Measurements from ENCODE around the gene TPM4.
"Not testable (repeated sequence)": the region's sequence is repeated elsewhere in the genome, so short reads cannot be mapped to it uniquely, and the experiment has no call there.

The TPM4 gene

GRCh38 chr19:16099314-16099965, 23.1 kb downstream of the TPM4 start:
- DNase-seq, result not testable (repeated sequence)

GRCh38 chr19:16100524-16100923, 24.2 kb downstream of the TPM4 start:
- DNase-seq, result no peak

DNA sequence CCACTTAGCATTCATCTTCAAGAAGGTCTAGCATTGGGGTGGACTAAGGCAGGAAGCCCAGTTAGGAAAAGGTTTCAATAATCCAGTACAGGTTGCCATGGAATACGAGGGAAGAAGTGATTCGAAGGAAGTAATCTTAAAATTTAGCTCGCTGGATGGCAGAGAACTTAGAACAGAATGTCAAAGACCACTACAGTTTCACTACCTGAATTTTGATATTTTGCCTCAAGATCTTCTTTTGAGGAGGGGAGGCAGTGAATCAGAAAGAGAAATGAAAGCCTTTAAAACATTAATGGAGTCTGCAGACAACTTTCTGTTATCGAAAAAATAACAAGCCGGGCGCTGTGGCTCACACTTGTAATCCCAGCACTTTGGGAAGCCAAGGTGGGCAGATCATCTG, 28.4 kb downstream of the TPM4 start:
- DNase-seq, result no peak

- DNase-seq, result no peak
These were observed 29.8 kb downstream of the TPM4 start for GRCh38 chr19:16106121-16106520.

- peak; percentile 100 for DNase-seq
These were observed 35.0 kb downstream of the TPM4 start, which contains the start of gene RAB8A for GRCh38 chr19:16111160-16111908. TSS of gene RAB8A (plus strand) at chr19:16111889. CDS start at chr19:16111902, 13 bp downstream.

GRCh38 chr19:16111909-16112752, 35.8 kb downstream of the TPM4 start:
- DNase-seq, result no peak

DNA sequence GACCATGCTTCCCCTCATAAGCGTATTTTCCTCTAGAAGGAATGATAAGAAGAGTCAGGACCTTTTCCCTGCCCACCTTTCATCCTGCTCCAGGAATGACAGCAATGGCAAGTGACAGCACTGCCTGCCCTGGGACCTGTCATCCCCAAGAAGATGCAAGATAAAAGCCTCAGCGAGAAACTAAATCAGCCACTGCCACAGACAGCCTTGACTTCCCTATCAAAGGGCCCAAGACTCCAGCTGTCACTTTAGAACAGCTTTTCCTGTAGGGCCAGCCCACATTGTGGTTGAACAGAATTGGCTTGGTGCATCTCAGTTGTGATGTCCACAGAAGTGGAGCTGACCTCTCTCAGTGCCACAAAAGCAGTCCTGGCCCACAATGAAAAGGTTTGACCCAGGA, 36.5 kb downstream of the TPM4 start:
- DNase-seq, result no peak

- no peak for DNase-seq
These were observed 37.4 kb downstream of the TPM4 start for GRCh38 chr19:16113727-16114126.

DNA sequence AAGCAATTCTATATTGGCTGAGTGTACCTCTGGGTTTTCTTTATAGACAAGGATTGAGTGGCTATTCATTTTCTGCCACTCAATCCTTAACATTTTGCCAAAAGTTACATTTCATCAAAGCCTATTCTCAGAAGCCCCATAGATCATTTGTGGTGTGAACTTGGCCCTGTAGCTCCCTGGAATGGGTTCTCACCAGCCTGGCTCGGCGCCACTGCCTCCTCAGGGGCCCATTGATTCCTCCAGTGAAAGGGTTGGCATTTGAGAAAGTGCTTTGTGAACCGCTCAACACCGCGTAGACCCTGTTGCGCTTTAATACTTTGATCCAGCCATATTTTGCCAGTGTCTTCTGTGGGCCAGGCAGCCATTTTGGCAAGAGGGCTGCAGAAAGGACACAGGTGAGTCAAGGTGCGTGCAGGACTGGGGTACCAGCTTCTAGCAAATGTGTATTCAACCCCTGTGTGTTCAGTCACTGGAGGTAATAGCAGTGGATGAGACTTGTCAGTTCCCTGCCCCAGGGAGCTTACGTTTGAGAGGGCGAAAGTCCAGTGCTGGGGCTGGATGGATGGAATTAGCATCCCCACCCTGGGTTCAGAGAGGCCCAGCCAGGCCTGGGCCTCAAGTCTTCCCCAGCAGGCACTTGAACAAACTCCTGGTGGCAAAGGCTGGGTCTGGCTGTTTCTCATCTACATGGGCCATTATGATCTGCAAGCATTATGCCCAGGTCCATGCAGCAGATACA, 39.2 kb downstream of the TPM4 start:
- no peak for DNase-seq

GRCh38 chr19:16116067-16116466, 39.8 kb downstream of the TPM4 start:
- no peak for DNase-seq

DNA sequence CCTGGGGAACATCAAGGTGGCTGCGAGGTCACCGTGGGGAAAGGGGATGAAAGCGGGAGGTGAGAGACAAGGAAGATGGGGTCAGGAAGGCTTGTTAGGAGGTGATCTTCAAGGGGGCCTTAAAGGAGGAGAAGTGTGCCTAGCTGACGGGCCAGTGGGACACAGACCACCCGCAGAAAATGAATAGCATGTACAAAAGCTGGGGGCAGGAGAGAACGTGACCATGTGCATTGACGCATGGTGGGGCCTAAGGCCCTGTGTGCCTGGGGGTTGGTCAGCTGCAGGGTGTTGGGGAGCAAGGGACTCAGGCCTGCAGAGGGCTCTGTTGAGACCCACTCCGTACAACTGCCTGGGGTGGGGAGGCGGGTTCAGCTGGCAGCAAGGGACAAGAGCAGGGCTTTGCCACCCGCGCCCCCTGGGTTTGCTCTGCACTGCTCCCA, 41.3 kb downstream of the TPM4 start:
- DNase-seq, result peak; percentile 46

- peak; percentile 77 for DNase-seq
These were observed 42.3 kb downstream of the TPM4 start for GRCh38 chr19:16118489-16119033.

DNA sequence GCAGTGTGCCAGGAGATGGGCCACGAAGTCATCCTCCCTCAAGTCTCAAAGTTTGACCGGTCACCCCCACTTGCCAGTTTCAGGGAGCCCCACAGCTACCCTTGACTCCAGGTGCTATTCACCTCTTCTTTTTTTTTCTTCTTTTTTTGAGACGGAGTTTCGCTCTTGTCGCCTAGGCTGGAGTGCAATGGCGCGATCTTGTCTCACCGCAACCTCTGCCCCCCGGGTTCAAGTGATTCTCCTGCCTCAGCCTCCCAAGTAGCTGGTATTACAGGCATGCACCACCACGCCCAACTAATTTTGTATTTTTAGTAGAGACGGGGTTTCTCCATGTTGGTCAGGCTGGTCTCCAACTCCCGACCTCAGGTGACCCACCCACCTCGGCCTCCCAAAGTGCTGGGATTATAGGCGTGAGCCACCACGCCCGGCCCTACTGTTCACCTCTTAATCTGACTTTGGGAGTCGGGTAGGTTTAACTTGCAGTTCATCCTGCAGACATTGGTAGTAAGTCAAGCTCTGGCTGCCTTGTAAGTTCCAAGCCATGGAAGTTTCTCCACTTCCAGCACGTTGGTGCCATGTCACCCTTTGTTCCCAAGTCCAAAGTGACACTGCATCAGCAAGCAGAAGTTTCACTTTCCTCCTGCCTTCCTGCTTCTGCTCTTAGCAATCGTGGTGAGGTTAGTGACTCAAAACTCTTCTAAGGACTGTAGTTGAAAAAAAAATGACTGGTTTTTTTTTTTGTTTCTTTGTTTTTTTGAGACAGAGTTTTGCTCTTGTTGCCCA, 43.0 kb downstream of the TPM4 start:
- peak; percentile 56 for DNase-seq

DNA sequence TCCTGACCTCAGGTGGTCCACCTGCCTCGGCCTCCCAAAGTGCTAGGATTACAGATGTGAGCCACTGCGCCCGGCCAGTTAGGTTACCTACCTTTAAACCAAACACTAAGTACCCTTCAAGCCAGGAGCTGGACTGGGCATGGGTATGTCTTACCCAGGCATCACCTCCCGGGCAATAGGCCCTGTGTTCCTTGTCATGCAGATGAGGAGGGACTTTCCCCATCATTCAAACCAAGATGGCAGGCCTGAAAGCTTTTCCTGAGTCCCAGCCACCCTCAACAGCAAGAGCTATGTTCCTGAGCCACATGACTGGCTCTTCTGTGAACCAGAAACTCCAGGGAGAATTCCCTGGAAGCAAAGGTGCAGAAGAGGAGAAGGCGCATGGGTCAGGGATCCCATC, 44.8 kb downstream of the TPM4 start:
- DNase-seq, result no peak

DNA sequence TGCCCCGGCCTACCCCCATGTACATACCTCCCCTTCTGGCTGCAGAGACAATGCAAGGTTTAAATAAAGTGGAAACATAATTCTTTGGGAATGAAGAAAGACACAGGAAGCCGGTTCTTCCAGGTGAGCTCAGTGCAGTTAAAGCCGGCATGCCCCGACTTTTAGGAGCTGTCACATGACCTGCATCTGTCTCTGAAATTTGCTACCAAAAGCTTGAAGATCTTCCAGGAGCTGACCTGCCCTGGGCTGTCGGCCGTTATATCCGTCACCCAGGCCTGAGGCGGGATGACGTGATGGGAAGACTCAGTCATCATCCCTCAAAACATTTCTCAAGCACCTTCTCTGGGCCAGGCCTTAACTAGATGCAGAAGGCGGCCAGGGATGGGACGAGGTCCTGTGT, 45.7 kb downstream of the TPM4 start:
- no peak for DNase-seq

DNA sequence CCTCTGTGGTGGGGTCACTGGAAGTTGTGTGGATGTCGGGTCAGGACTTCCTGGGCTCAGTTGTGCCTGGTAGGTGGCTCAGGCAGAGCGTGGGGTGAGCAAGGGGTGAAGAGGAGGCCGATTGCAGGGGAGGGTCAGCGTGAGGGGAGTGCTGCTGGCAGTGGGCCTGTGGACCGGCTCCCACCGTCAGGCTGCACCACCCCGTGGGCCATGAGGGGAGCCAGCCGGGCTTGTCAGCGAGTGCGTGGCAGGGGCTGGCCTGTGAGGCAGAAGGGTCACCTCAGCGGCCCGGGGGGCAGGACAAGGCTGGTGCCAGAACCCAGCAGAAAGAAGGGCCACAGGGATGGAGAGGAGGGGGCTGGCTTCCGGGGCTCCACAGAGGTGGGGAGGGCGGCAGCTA, 48.7 kb downstream of the TPM4 start:
- no peak for DNase-seq

DNA sequence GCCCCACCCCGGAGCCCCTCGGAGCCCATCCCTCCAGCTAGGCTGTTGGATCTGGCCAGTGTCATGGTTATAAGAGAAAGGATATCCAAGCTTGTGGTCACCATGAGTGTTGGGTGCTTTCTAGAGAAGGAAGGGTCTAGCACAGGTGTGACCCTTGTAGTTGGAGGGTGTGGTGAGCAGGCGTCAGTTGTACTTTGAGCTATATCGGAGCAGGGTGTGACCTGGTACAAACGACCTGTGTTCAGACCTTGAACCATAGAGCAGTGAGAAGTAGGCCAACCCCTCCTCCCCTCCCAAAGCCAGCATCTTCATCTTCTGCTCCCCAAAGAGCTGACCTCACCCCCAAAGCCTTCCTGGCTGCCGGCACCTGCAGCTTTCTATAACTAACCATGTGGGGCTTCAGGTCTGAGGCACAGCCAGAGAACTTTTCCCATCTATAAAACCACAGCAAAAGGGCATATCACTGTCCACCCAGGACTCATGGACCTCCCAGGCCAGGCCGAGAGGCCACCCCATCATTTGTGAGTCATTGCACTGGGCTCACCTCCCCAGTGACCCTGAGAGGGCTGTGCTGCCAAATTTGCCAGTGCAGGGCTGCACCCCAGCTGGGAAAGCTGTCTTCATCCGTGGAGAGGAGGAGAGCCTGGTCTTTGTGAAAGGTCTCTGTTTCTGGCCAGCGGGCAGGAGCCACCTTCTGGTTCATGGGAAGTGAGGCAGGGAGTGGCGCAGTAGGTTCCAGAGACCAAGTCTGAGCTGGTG, 49.6 kb downstream of the TPM4 start:
- no peak for DNase-seq

GRCh38 chr19:16127080-16127479, 50.8 kb downstream of the TPM4 start:
- no peak for DNase-seq

DNA sequence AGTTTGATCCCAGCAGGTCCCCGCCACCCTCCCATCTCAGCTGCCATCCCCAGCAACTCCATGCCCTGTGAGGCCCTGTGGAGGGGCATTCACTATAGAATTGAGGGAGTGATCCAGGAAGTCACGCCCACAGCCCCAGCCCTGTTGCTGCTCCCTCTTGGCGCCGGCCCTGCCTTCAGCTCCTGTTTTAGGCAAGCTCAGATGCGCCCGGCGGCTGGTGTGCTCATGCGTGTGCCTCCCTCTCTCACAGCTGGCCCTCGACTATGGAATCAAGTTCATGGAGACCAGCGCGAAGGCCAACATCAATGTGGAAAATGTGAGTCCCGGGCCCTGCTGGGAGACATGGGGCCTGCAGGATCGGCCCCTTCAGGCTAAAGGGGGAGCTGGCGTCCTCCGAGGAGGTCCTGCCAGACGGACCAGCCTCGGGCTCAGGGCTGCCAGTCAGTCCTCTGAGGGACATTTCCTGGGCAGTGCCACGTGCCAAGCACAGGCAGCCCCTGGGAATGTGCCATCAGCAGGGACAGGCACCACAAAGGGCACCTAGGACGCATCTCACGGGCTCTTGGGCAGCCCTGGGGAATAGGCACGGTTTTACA, 51.6 kb downstream of the TPM4 start:
- DNase-seq, result no peak

DNA sequence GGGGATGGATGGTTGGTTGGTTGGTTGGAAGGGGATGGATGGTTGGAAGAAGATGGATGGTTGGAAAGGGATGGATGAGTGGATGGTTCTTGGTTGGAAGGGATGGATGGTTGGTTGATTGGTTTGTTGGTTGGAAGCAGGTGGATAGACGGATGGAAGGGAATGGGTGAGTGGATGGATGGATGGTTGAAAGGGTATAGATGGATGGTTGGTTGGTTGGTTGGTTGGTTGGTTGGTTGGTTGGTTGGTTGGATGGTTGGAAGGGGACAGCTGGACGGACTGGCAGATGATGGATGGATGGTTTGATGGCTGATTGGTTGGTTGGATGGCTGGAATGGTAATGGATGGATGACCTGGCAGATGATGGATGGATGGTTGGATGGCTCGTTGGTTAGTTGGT, 55.4 kb downstream of the TPM4 start:
- no peak for DNase-seq

GRCh38 chr19:16133818-16134217, 57.5 kb downstream of the TPM4 start:
- DNase-seq, result no peak
